WTC11 (cell line): ENCODE data around the gene SPSB4. TPM values are rescaled to one million over a fixed set of nuclear protein-coding genes. Genes with fewer than 3 reads are reported as not detected.

Source experiments
- ATAC-seq: fragments of 200-7000 bp; cut with Tn5 transposase; 2 replicates; pipeline ENCODE4 v1.10.0; 2021; ENCODE audit warnings: mild to moderate bottlenecking, moderate library complexity
- CTCF ChIA-PET: fragments of 300-600 bp; sonication (Branson Sonifier 250); formaldehyde crosslinking; loops from one replicate; lab custom pipeline; 2021; ENCODE audit warnings: antibody characterized with exemption; lab: Charles Lee
- POLR2A ChIA-PET: fragments of 350-600 bp; sonication (Branson Sonifier 250); formaldehyde crosslinking; loops from one replicate; lab custom pipeline; 2021; ENCODE audit warnings: antibody characterized with exemption; lab: Charles Lee
- DNase-seq: peaks from one replicate; pipeline ENCODE4 v3.0.0; 2021; ENCODE audit warnings: low spot score
- H3K27ac Mint-ChIP-seq: 2 replicates; pipeline ENCODE4 v1.8.0; 2021; ENCODE audit warnings: mixed read lengths
- H3K27me3 Mint-ChIP-seq: 2 replicates; pipeline ENCODE4 v1.8.0; 2021; ENCODE audit warnings: low read depth, mild to moderate bottlenecking, moderate library complexity, mixed read lengths
- H3K36me3 Mint-ChIP-seq: 2 replicates; pipeline ENCODE4 v1.8.0; 2021; ENCODE audit warnings: mixed read lengths
- H3K4me1 Mint-ChIP-seq: 2 replicates; pipeline ENCODE4 v1.8.0; 2022; ENCODE audit warnings: mixed read lengths
- H3K4me3 Mint-ChIP-seq: 2 replicates; pipeline ENCODE4 v1.8.0; 2021; ENCODE audit warnings: mild to moderate bottlenecking, moderate library complexity, mixed read lengths
- H3K9me3 Mint-ChIP-seq: 2 replicates; pipeline ENCODE4 v1.8.0; 2021; ENCODE audit warnings: mixed read lengths
- AFF4 ChIP-seq: sonication (generic); formaldehyde crosslinking; IDR thresholded peaks from 2 replicates; pipeline ENCODE4 v1.8.1; 2023; ENCODE audit warnings: mild to moderate bottlenecking, missing genetic modification reagents, borderline replicate concordance
- ATF1 ChIP-seq: sonication (generic); formaldehyde crosslinking; IDR thresholded peaks from 2 replicates; pipeline ENCODE4 v1.8.1; 2023; ENCODE audit warnings: mild to moderate bottlenecking, moderate library complexity, missing genetic modification reagents
- CREB1 ChIP-seq: sonication (generic); formaldehyde crosslinking; IDR thresholded peaks from 2 replicates; pipeline ENCODE4 v1.8.0; 2023; ENCODE audit warnings: mild to moderate bottlenecking, missing genetic modification reagents
- CREM ChIP-seq: sonication (generic); formaldehyde crosslinking; IDR thresholded peaks from 2 replicates; pipeline ENCODE4 v1.8.1; 2022; ENCODE audit warnings: mild to moderate bottlenecking, missing genetic modification reagents, moderate library complexity
- FOXJ3 ChIP-seq: sonication (generic); formaldehyde crosslinking; IDR thresholded peaks from 2 replicates; pipeline ENCODE4 v1.9.0; 2021; ENCODE audit warnings: missing genetic modification reagents, mild to moderate bottlenecking, borderline replicate concordance
- HMGA2 ChIP-seq: fragments of 250-450 bp; sonication (Bioruptor Pico); IDR thresholded peaks from 2 replicates; pipeline ENCODE4 v1.4.0; 2021; ENCODE audit warnings: mild to moderate bottlenecking, moderate library complexity
- KAT7 ChIP-seq: sonication (generic); formaldehyde crosslinking; IDR thresholded peaks from 2 replicates; pipeline ENCODE4 v1.8.1; 2023; ENCODE audit warnings: missing genetic modification reagents, mild to moderate bottlenecking, borderline replicate concordance
- SMAD4 ChIP-seq: sonication (generic); formaldehyde crosslinking; IDR thresholded peaks from 2 replicates; pipeline ENCODE4 v1.8.0; 2022; ENCODE audit warnings: mild to moderate bottlenecking, missing genetic modification reagents
- SOX15 ChIP-seq: fragments of 250-450 bp; sonication (Bioruptor Pico); IDR thresholded peaks from 2 replicates; pipeline ENCODE4 v1.9.0; 2021; ENCODE audit warnings: mild to moderate bottlenecking
- TCF7 ChIP-seq: sonication (generic); formaldehyde crosslinking; IDR thresholded peaks from 2 replicates; pipeline ENCODE4 v1.8.0; 2022; ENCODE audit warnings: mild to moderate bottlenecking, low read depth, missing genetic modification reagents, moderate library complexity
- USF1 ChIP-seq: sonication (generic); formaldehyde crosslinking; IDR thresholded peaks from 2 replicates; pipeline ENCODE4 v1.8.0; 2022; ENCODE audit warnings: mild to moderate bottlenecking, missing genetic modification reagents
- ZNF138 ChIP-seq: sonication (generic); formaldehyde crosslinking; conservative IDR thresholded peaks from 2 replicates; pipeline ENCODE4 v1.8.1; 2022; ENCODE audit warnings: mild to moderate bottlenecking, moderate library complexity, missing genetic modification reagents
- ZNF219 ChIP-seq: sonication (generic); formaldehyde crosslinking; IDR thresholded peaks from 2 replicates; pipeline ENCODE4 v1.8.0; 2023; ENCODE audit warnings: missing genetic modification reagents, mild to moderate bottlenecking, borderline replicate concordance
- ZNF232 ChIP-seq: sonication (generic); formaldehyde crosslinking; IDR thresholded peaks from 2 replicates; pipeline ENCODE4 v1.8.0; 2022; ENCODE audit warnings: mild to moderate bottlenecking, missing genetic modification reagents
- ZNF396 ChIP-seq: fragments of 250-450 bp; sonication (Bioruptor Pico); IDR thresholded peaks from 2 replicates; pipeline ENCODE4 v1.8.0; 2021; ENCODE audit warnings: mild to moderate bottlenecking, moderate library complexity, borderline replicate concordance
- ZNF532 ChIP-seq: fragments of 250-450 bp; sonication (Bioruptor Pico); IDR thresholded peaks from 2 replicates; pipeline ENCODE4 v1.9.0; 2021; ENCODE audit warnings: mild to moderate bottlenecking, borderline replicate concordance
- total RNA-seq: library from RNA; stranded (reverse); gene quantifications from 3 replicates; pipeline ENCODE4 v1.2.3, GENCODE V29; 2021
- TF ChIP-seq, protein P1 (sequence below): sonication (generic); formaldehyde crosslinking; IDR thresholded peaks from 2 replicates; pipeline ENCODE4 v1.8.0; 2022; ENCODE audit warnings: mild to moderate bottlenecking, missing genetic modification reagents
- TF ChIP-seq, protein P2 (sequence below): sonication (generic); formaldehyde crosslinking; IDR thresholded peaks from 2 replicates; pipeline ENCODE4 v1.8.1; 2022; ENCODE audit warnings: low read depth, mild to moderate bottlenecking, moderate library complexity, missing genetic modification reagents, borderline replicate concordance
- TF ChIP-seq, protein P3 (sequence below): fragments of 250-450 bp; sonication (Bioruptor Pico); conservative IDR thresholded peaks from 2 replicates; pipeline ENCODE4 v1.9.0; 2021; ENCODE audit warnings: mild to moderate bottlenecking
- TF ChIP-seq, protein P4 (sequence below): sonication (generic); formaldehyde crosslinking; IDR thresholded peaks from 2 replicates; pipeline ENCODE4 v1.8.1; 2023; ENCODE audit warnings: mild to moderate bottlenecking, moderate library complexity, missing genetic modification reagents

Gene SPSB4
- total RNA-seq, 1 experiment from 2014 or later: 19.7 TPM

- TF ChIP-seq, protein P1, sequence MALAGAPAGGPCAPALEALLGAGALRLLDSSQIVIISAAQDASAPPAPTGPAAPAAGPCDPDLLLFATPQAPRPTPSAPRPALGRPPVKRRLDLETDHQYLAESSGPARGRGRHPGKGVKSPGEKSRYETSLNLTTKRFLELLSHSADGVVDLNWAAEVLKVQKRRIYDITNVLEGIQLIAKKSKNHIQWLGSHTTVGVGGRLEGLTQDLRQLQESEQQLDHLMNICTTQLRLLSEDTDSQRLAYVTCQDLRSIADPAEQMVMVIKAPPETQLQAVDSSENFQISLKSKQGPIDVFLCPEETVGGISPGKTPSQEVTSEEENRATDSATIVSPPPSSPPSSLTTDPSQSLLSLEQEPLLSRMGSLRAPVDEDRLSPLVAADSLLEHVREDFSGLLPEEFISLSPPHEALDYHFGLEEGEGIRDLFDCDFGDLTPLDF (CRISPR knock-in tag): no peak
- TF ChIP-seq ZNF532: no peak
- no peak for TF ChIP-seq SMAD4
- TF ChIP-seq USF1 (CRISPR knock-in tag): no peak
- no peak for TF ChIP-seq ZNF138 (CRISPR knock-in tag)
Observed at GRCh38 chr3:141170678-141171295, 119.6 kb downstream of the SPSB4 start (continued).

GRCh38 chr3:141174674-141175073, 123.5 kb downstream of the SPSB4 start:
- peaks cover 6% of the 10 kb centered on the region for H3K9me3 Mint-ChIP-seq
- H3K27me3 Mint-ChIP-seq: no peaks in the 10 kb centered on the region
- DNase-seq (no peak), ATAC-seq (peak; percentile 16; the same call in 1 of the 2 replicates)
- no peak overlapping the region for H3K27ac Mint-ChIP-seq
- peaks cover 18% of the 10 kb centered on the region for H3K4me1 Mint-ChIP-seq
- ChIA-PET POLR2A (interaction anchor here (0.6 kb wide), 1 partner anchor 140 kb away, joined by 6 read pairs; no protein-coding TSS in a partner anchor), CTCF (interaction anchor here (0.8 to 0.9 kb wide), 2 partner anchors 59 to 69 kb away, joined by 3 read pairs; no protein-coding TSS in a partner anchor)
- H3K36me3 Mint-ChIP-seq: peaks cover 4% of the 10 kb centered on the region
- no peak overlapping the region for H3K4me3 Mint-ChIP-seq
- TF ChIP-seq AFF4 (CRISPR knock-in tag): no peak
- no peak for TF ChIP-seq FOXJ3 (CRISPR knock-in tag)
- no peak for TF ChIP-seq ZNF219 (CRISPR knock-in tag)
- TF ChIP-seq, protein P2, sequence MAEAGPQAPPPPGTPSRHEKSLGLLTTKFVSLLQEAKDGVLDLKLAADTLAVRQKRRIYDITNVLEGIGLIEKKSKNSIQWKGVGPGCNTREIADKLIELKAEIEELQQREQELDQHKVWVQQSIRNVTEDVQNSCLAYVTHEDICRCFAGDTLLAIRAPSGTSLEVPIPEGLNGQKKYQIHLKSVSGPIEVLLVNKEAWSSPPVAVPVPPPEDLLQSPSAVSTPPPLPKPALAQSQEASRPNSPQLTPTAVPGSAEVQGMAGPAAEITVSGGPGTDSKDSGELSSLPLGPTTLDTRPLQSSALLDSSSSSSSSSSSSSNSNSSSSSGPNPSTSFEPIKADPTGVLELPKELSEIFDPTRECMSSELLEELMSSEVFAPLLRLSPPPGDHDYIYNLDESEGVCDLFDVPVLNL (CRISPR knock-in tag): no peak
- TF ChIP-seq TCF7 (CRISPR knock-in tag): no peak
- TF ChIP-seq, protein P3, sequence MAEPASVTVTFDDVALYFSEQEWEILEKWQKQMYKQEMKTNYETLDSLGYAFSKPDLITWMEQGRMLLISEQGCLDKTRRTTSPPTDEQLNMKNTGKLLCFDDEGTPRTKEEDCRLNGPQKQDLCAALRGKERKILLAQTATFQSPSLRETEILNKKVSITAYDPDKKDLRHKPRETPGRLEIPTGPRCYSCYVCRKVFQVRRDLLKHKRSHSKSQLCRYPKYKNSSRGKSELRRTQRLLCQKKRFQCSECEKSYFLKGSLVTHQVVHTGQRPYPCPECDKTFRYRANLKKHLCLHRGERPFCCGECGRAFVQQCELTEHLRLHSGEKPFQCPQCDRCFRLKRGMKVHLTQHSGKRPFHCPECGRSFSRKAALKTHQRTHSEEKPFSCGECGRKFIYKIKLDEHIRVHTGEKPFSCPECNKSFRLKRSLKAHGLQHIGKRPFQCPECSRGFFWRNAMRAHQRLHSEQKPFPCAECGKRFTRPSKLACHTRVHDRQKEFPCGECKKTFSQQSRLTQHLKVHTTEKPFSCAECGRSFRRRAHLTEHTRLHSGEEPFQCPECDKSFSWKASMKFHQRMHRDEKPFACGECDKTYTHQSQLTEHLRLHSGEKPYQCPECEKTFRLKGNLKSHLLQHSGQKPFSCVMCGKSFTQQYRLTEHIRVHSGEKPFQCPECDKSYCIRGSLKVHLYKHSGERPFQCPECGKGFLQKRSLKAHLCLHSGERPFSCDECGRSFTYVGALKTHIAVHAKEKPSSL (CRISPR knock-in tag): no peak
- no peak for TF ChIP-seq ZNF396
- no peak for TF ChIP-seq ZNF232 (CRISPR knock-in tag)
- no peak for TF ChIP-seq CREM (CRISPR knock-in tag)
- TF ChIP-seq, protein P4, sequence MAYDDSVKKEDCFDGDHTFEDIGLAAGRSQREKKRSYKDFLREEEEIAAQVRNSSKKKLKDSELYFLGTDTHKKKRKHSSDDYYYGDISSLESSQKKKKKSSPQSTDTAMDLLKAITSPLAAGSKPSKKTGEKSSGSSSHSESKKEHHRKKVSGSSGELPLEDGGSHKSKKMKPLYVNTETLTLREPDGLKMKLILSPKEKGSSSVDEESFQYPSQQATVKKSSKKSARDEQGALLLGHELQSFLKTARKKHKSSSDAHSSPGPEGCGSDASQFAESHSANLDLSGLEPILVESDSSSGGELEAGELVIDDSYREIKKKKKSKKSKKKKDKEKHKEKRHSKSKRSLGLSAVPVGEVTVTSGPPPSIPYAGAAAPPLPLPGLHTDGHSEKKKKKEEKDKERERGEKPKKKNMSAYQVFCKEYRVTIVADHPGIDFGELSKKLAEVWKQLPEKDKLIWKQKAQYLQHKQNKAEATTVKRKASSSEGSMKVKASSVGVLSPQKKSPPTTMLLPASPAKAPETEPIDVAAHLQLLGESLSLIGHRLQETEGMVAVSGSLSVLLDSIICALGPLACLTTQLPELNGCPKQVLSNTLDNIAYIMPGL (CRISPR knock-in tag): no peak
- TF ChIP-seq CREB1 (CRISPR knock-in tag): no peak
- TF ChIP-seq HMGA2 (CRISPR knock-in tag): no peak
- no peak for TF ChIP-seq KAT7 (CRISPR knock-in tag)
- no peak for TF ChIP-seq SOX15 (CRISPR knock-in tag)
- no peak for TF ChIP-seq ATF1 (CRISPR knock-in tag)
